ENCODE measurements around the gene NYAP1. TPM values are rescaled to one million over a fixed set of nuclear protein-coding genes. Genes with fewer than 3 reads are reported as not detected.
"Not testable (repeated sequence)": the region's sequence is repeated elsewhere in the genome, so short reads cannot be mapped to it uniquely, and the experiment has no call there.

NYAP1 gene
- total RNA-seq, 1 experiment from 2014 or later = not detected

DNA sequence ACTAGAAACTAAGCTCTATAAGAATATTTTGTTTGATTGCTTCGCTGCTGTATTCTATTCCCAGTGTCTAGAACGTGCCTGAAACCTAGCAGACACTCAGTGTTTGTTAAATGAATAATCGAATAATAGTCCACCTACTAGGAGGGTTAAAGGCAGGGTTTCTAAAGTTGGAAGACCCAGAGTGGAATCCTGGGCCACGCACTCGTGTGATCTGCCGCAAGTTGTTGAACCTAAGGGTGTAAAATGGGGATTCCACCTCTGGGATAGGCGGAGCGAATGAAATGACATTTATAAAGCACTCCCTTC, 54.6 kb downstream of the NYAP1 start:
- H3K4me3 ChIP-seq (ENCODE audit: low read length) = peak overlapping the region; percentile 64
- no peaks in the 10 kb centered on the region for H3K79me2 ChIP-seq (ENCODE audit: low read length)
- no peaks in the 10 kb centered on the region for H3K9me2 ChIP-seq (replicated peaks; ENCODE audit: insufficient read depth, low read length)
- H3K4me2 ChIP-seq (ENCODE audit: low read depth, low read length, poor library complexity, severe bottlenecking) = peak overlapping the region; percentile 75
- H3K9ac ChIP-seq (ENCODE audit: low read length) = peak overlapping the region; percentile 53
- no peaks in the 10 kb centered on the region for H3K9me3 ChIP-seq (ENCODE audit: low read length)
- peak overlapping the region; percentile 96 for H2AFZ ChIP-seq (ENCODE audit: low read length)
- H3K27ac ChIP-seq (ENCODE audit: low read length) = no peak overlapping the region
- no peak for DNase-seq
- peaks cover 18% of the 10 kb centered on the region for H3K4me1 ChIP-seq (ENCODE audit: low read length)
- no peaks in the 10 kb centered on the region for H3K36me3 ChIP-seq (ENCODE audit: insufficient read depth, low read length)
- peaks cover 3% of the 10 kb centered on the region; the same call in 1 of the 2 replicates for H4K20me1 ChIP-seq (ENCODE audit: insufficient read depth, low read depth, low read length)
- H3K27me3 ChIP-seq (ENCODE audit: low read length) = no peaks in the 10 kb centered on the region

DNA sequence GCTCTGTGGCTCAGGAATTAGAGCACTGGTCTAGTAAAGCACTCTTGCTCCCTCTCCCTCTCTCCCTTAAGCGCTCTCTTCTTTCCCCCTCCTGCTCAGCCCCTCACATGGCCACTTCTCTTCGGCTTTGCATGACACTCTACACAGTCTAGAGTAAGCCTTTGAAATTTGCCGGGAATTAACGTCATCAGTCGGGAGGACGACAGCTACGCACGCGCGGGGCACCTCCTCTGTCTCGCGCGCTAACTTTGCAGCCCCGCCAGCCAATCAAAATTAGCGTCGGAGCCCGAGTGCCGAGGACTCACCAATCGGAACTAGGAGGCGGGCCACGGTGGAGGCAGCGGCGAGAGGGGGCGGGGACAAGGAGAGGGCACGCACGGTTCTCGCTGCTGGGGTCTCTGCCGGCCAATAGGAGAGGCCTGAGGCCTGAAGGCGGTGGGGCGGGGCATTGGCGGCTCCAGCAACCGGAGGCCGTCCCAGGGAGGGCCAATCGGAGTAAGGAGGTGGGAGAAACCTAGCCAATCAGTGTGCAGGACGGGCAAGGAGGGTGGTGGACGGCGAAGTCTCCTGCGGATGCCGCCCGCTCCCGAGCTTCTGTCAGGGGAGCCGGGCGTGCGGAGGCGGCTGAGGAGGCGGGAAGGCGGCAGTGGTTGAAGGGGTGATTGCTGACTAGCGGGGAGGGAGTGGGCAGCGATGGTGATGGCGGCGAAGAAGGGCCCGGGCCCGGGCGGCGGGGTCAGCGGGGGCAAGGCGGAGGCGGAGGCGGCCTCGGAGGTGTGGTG, 55.1 kb downstream of the NYAP1 start, which contains the start of gene AGFG2:
AGFG2 (plus strand) TSS at position 550 of the 782 bp plus-strand sequence; CDS start at position 694, 144 bp downstream.
- Histone ChIP-seq H3K9ac (ENCODE audit: low read length) (peak within 1 kb of the TSS; percentile 73), H4K20me1 (ENCODE audit: insufficient read depth, low read depth, low read length) (peaks cover 3% of the 10 kb centered on the region; the same call in 1 of the 2 replicates), H2AFZ (ENCODE audit: low read length) (peak within 1 kb of the TSS; percentile 96), H3K4me1 (ENCODE audit: low read length) (peaks cover 18% of the 10 kb centered on the region), H3K4me3 (ENCODE audit: low read length) (peak within 1 kb of the TSS; percentile 69), H3K79me2 (ENCODE audit: low read length) (no peaks in the 10 kb centered on the region), H3K27ac (ENCODE audit: low read length) (no peak within 1 kb of the TSS), H3K9me3 (ENCODE audit: low read length) (no peaks in the 10 kb centered on the region), H3K36me3 (ENCODE audit: insufficient read depth, low read length) (no peaks in the 10 kb centered on the region), H3K4me2 (ENCODE audit: low read depth, low read length, poor library complexity, severe bottlenecking) (peak within 1 kb of the TSS; percentile 75), H3K9me2 (replicated peaks; ENCODE audit: insufficient read depth, low read length) (no peaks in the 10 kb centered on the region), H3K27me3 (ENCODE audit: low read length) (no peaks in the 10 kb centered on the region)
- DNase-seq = peak; percentile 100

DNA sequence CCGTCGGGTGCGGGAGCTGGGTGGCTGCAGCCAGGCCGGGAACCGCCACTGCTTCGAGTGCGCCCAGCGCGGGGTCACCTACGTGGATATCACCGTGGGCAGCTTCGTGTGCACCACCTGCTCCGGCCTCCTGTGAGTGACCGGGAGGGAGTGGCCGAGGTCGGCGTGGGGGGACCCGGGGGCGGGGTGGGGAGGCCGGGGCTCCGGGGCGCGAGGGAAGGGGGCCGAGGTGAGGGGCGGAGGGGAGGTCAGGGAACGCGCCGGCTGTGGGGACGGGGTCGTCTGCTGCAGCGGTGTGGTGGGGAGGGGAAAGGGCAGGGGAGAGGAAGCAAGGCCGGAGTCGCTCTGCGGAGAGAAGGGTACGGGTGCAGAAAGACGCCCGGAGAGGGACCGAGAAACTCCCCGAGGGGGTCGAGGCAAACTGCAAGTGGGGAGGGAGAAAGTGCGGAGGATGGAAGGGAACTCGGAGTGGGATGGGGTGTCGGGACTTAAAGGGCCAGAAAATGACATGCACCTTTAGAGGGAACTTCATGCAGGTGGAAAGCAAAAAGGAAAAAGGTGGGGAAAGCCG, 55.8 kb downstream of the NYAP1 start:
- no peak overlapping the region for H3K27ac ChIP-seq (ENCODE audit: low read length)
- peaks cover 18% of the 10 kb centered on the region for H3K4me1 ChIP-seq (ENCODE audit: low read length)

DNA sequence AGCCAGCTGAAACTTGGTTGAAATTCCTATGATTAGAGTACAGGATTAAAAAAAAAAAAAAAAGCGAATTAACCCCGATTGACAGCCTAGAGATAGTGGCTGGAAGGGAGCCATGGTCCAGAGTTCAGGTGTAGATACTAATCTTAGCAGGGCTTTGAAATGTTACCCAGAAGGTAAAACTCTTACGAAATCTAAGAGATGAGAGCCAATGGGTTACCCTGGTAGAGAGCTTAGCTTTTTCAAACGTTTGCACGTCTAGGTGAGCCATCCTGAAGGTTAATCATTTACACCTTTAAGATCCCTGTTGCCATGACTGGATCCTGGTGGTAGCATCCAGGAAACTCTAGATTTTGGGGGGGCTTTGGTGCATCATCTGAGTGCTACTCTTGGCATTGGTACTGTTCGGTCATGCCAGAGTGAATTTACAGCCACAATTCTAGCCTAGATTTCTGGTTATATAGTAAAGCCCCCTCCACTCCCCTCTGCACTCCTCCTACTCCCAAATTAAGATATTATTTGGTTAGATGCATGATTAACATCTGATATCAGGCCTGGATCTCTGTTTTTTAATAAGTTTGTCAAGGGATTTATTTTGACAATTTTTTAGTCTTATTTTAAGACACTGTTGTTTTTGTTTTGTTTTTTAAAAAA, 56.5 kb downstream of the NYAP1 start:
- no peaks in the 10 kb centered on the region for H3K79me2 ChIP-seq (ENCODE audit: low read length)
- no peak overlapping the region for H3K27ac ChIP-seq (ENCODE audit: low read length)
- DNase-seq = no peak
- no peaks in the 10 kb centered on the region for H3K36me3 ChIP-seq (ENCODE audit: insufficient read depth, low read length)
- peak overlapping the region; percentile 73 for H3K4me2 ChIP-seq (ENCODE audit: low read depth, low read length, poor library complexity, severe bottlenecking)
- H3K9me2 ChIP-seq (replicated peaks; ENCODE audit: insufficient read depth, low read length) = no peaks in the 10 kb centered on the region
- peaks cover 3% of the 10 kb centered on the region; the same call in 1 of the 2 replicates for H4K20me1 ChIP-seq (ENCODE audit: insufficient read depth, low read depth, low read length)
- peaks cover 18% of the 10 kb centered on the region for H3K4me1 ChIP-seq (ENCODE audit: low read length)
- no peaks in the 10 kb centered on the region for H3K9me3 ChIP-seq (ENCODE audit: low read length)
- H3K4me3 ChIP-seq (ENCODE audit: low read length) = peak overlapping the region; percentile 69
- no peak overlapping the region for H2AFZ ChIP-seq (ENCODE audit: low read length)
- peak overlapping the region; percentile 73 for H3K9ac ChIP-seq (ENCODE audit: low read length)
- no peaks in the 10 kb centered on the region for H3K27me3 ChIP-seq (ENCODE audit: low read length)

More for the DNA sequence above, 55.8 kb downstream of the NYAP1 start:
- DNase-seq = peak; percentile 50
- Histone ChIP-seq H3K79me2 (ENCODE audit: low read length) (no peaks in the 10 kb centered on the region), H3K4me2 (ENCODE audit: low read depth, low read length, poor library complexity, severe bottlenecking) (peak overlapping the region; percentile 73), H4K20me1 (ENCODE audit: insufficient read depth, low read depth, low read length) (peaks cover 3% of the 10 kb centered on the region; the same call in 1 of the 2 replicates), H2AFZ (ENCODE audit: low read length) (no peak overlapping the region; the same call in 1 of the 2 replicates), H3K36me3 (ENCODE audit: insufficient read depth, low read length) (no peaks in the 10 kb centered on the region), H3K4me3 (ENCODE audit: low read length) (peak overlapping the region; percentile 69), H3K9ac (ENCODE audit: low read length) (peak overlapping the region; percentile 73), H3K9me3 (ENCODE audit: low read length) (no peaks in the 10 kb centered on the region), H3K9me2 (replicated peaks; ENCODE audit: insufficient read depth, low read length) (no peaks in the 10 kb centered on the region), H3K27me3 (ENCODE audit: low read length) (no peaks in the 10 kb centered on the region)

DNA sequence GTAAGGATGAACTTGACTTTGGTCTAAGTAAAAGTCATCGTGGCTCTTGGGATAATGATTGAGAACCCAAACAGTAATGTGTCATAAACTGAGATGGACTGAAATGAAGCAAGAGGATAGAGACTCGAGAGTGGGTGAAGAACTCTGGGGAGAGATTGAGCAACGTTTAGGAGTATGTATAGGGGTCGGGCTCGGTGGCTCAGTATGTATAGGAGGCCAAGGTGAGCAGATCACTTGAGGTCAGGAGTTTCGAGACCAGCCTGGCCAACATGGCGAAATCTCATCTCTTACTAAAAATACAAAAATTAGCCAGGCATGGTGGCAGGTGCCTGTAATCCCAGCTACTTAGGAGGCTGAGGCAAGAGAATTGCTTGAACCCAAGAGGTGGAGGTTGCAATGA, 57.6 kb downstream of the NYAP1 start:
- H3K9me3 ChIP-seq (ENCODE audit: low read length); H3K4me3 ChIP-seq (ENCODE audit: low read length); H3K36me3 ChIP-seq (ENCODE audit: insufficient read depth, low read length); H4K20me1 ChIP-seq (ENCODE audit: insufficient read depth, low read depth, low read length); H3K27me3 ChIP-seq (ENCODE audit: low read length); H3K9me2 ChIP-seq (replicated peaks; ENCODE audit: insufficient read depth, low read length); H3K27ac ChIP-seq (ENCODE audit: low read length); H3K9ac ChIP-seq (ENCODE audit: low read length); H2AFZ ChIP-seq (ENCODE audit: low read length); H3K4me2 ChIP-seq (ENCODE audit: low read depth, low read length, poor library complexity, severe bottlenecking); H3K79me2 ChIP-seq (ENCODE audit: low read length); DNase-seq: not testable (repeated sequence)
- H3K4me1 ChIP-seq (ENCODE audit: low read length) = peaks cover 18% of the 10 kb centered on the region

DNA sequence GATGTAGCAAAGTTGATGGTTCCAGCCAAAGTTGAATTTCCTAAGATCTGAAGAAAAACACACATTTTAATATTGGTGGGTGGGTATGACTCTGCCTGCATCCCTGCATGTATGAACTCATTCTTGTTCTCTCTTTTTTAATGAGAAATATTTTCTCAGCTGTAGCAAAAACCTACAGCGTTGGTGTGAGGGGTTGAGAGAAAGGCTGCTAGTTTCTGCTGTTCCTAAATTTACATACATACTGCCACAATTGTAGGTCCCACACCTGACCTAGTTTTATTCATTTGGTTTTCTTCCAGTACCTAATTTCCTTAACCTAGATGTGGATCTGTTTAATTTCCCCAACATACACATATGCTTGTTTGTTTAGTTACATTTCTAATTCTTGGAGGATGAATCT, 59.9 kb downstream of the NYAP1 start:
- Histone ChIP-seq H3K4me2 (ENCODE audit: low read depth, low read length, poor library complexity, severe bottlenecking) (no peak overlapping the region), H3K4me1 (ENCODE audit: low read length) (peaks cover 12% of the 10 kb centered on the region), H3K9me2 (replicated peaks; ENCODE audit: insufficient read depth, low read length) (no peaks in the 10 kb centered on the region), H3K27me3 (ENCODE audit: low read length) (no peaks in the 10 kb centered on the region), H3K4me3 (ENCODE audit: low read length) (no peak overlapping the region), H2AFZ (ENCODE audit: low read length) (no peak overlapping the region), H3K9me3 (ENCODE audit: low read length) (no peaks in the 10 kb centered on the region), H3K9ac (ENCODE audit: low read length) (no peak overlapping the region), H3K79me2 (ENCODE audit: low read length) (no peaks in the 10 kb centered on the region), H3K27ac (ENCODE audit: low read length) (no peak overlapping the region), H4K20me1 (ENCODE audit: insufficient read depth, low read depth, low read length) (peaks cover 3% of the 10 kb centered on the region; the same call in 1 of the 2 replicates), H3K36me3 (ENCODE audit: insufficient read depth, low read length) (no peaks in the 10 kb centered on the region)
- no peak for DNase-seq

DNA sequence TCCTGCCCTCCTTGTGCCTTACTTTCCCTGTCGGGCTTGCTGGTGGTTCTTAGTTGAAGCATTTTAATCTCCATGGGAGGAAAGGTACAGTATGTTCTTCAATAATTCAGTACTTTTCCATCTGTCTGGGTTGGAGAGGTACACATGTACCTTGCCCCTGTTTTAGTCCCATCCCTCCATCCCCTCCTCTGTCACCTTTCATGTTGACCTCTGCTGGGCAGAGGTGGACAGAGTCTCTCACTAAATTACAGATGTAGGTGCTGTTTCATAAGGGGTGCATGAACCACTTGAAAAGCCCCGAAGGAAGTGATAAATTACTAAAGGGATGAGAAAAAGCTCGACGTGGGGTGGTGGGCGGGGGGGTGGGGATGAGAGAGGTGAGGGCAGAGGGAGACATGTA, 60.7 kb downstream of the NYAP1 start:
- Histone ChIP-seq H3K36me3 (ENCODE audit: insufficient read depth, low read length) (no peaks in the 10 kb centered on the region), H3K9me2 (replicated peaks; ENCODE audit: insufficient read depth, low read length) (no peaks in the 10 kb centered on the region), H3K27ac (ENCODE audit: low read length) (no peak overlapping the region), H3K27me3 (ENCODE audit: low read length) (no peaks in the 10 kb centered on the region), H4K20me1 (ENCODE audit: insufficient read depth, low read depth, low read length) (peaks cover 3% of the 10 kb centered on the region; the same call in 1 of the 2 replicates), H3K79me2 (ENCODE audit: low read length) (no peaks in the 10 kb centered on the region), H3K9me3 (ENCODE audit: low read length) (no peaks in the 10 kb centered on the region), H3K4me3 (ENCODE audit: low read length) (no peak overlapping the region), H3K9ac (ENCODE audit: low read length) (no peak overlapping the region), H2AFZ (ENCODE audit: low read length) (no peak overlapping the region), H3K4me1 (ENCODE audit: low read length) (peaks cover 9% of the 10 kb centered on the region), H3K4me2 (ENCODE audit: low read depth, low read length, poor library complexity, severe bottlenecking) (no peak overlapping the region)
- DNase-seq = no peak

Data from Karpas-422 (cell line).